Tibial nerve (tissue), 4 donors: ENCODE results near the gene DLG1. TPM values are rescaled to one million over a fixed set of nuclear protein-coding genes. Genes with fewer than 3 reads are reported as not detected.

Experiments
- DNase-seq, 2 donors: peaks; one replicate each; pipeline ENCODE4 v3.0.0-alpha.2; 2019; ENCODE audit warnings: low spot score in 2 of 2
- H3K27ac ChIP-seq, 4 donors: fragments of 200-600 bp; sonication (generic) in 3 of 4; one replicate each; pipeline ENCODE4 v1.5.1; 2017 to 2019; ENCODE audit warnings: mild to moderate bottlenecking in 1 of 4
- H3K27me3 ChIP-seq, 2 donors: fragments of 200-600 bp; sonication (generic) in 1 of 2; one replicate each; pipeline versions ENCODE4 v1.5.1 to v1.6.0; 2017 to 2019
- H3K36me3 ChIP-seq, 3 donors: fragments of 200-600 bp; sonication (generic); one replicate each; pipeline ENCODE4 v1.5.1; 2018 to 2019
- H3K4me1 ChIP-seq, 4 donors: fragments of 200-600 bp; sonication (generic) in 3 of 4; one replicate each; pipeline ENCODE4 v1.5.1; 2017 to 2019
- H3K4me3 ChIP-seq, 4 donors: fragments of 200-600 bp; sonication (generic) in 3 of 4; one replicate each; pipeline ENCODE4 v1.5.1; 2017 to 2019; ENCODE audit warnings: mild to moderate bottlenecking in 1 of 4, moderate library complexity in 1 of 4
- H3K9me3 ChIP-seq, 4 donors: fragments of 200-600 bp; sonication (generic) in 3 of 4; one replicate each; pipeline ENCODE4 v1.5.1; 2017 to 2019
- CTCF ChIP-seq, 5 experiments: fragments of 200-600 bp in 3 of 5; fragments of 450-650 bp in 2 of 5; sonication (generic) in 3 of 5; IDR thresholded peaks; one replicate each; pipeline ENCODE4 v1.5.1; 2016 to 2019; ENCODE audit warnings: antibody characterized with exemption in 5 of 5, mild to moderate bottlenecking in 3 of 5, moderate library complexity in 2 of 5
- EP300 ChIP-seq, 2 donors: sonication (generic); formaldehyde crosslinking; IDR thresholded peaks; one replicate each; pipeline ENCODE4 v1.6.1; 2017; ENCODE audit warnings: antibody characterized with exemption in 2 of 2, mild to moderate bottlenecking in 1 of 2
- POLR2A ChIP-seq, 2 donors: fragments of 450-650 bp; IDR thresholded peaks; one replicate each; pipeline ENCODE4 v1.6.1; 2017; ENCODE audit warnings: antibody characterized with exemption in 2 of 2, mild to moderate bottlenecking in 2 of 2, moderate library complexity in 2 of 2
- WGBS, 2 donors: methylation state at CpG; one replicate each; pipeline ENCODE4 v1.1.5; 2018; 5-methylcytosine and 5-hydroxymethylcytosine counted together
- total RNA-seq, 4 donors: library from RNA; depleted of rRNA; stranded (reverse); fragments of >200 nt; gene quantifications; one replicate each; pipeline ENCODE4 v1.1.0, GENCODE V29; 2016

DLG1 gene
- total RNA-seq, 4 donors from 2014 or later = 49.2 to 94.0 (median 71.1) TPM

GRCh38 chr3:197082871-197083270 lies 215.5 kb downstream of the DLG1 start:
- DNase-seq = no peak
- WGBS, 2 donors = 69 to 71% methylated on average over 2 of the region's 2 CpGs
- H3K4me1 ChIP-seq = no peaks in the 10 kb centered on the region
- H3K4me3 ChIP-seq = no peak overlapping the region
- H3K27ac ChIP-seq = no peak overlapping the region
- H3K36me3 ChIP-seq = peaks cover 0 to 14% (median 0%) of the 10 kb centered on the region in 3 donors
- H3K9me3 ChIP-seq = no peaks in the 10 kb centered on the region
- no peaks in the 10 kb centered on the region for H3K27me3 ChIP-seq
- no peak for TF ChIP-seq POLR2A (IDR thresholded peaks at IDR 0.05)
- no peak for TF ChIP-seq EP300 (IDR thresholded peaks at IDR 0.05)
- TF ChIP-seq CTCF (IDR thresholded peaks at IDR 0.05) = no peak

GRCh38 chr3:197080344-197080743 lies 218.1 kb downstream of the DLG1 start:
- DNase-seq = no peak
- no peaks in the 10 kb centered on the region for H3K27me3 ChIP-seq
- no peaks in the 10 kb centered on the region for H3K9me3 ChIP-seq
- WGBS, 2 donors = 98% methylated on average over 10 of the region's 10 CpGs
- H3K27ac ChIP-seq = no peak overlapping the region
- peaks cover 0 to 17% (median 0%) of the 10 kb centered on the region in 3 donors for H3K36me3 ChIP-seq
- H3K4me3 ChIP-seq = no peak overlapping the region
- TF ChIP-seq CTCF (IDR thresholded peaks at IDR 0.05) (no peak), POLR2A (IDR thresholded peaks at IDR 0.05) (no peak)
- no peaks in the 10 kb centered on the region for H3K4me1 ChIP-seq

- Histone ChIP-seq H3K4me1 (no peaks in the 10 kb centered on the region), H3K27ac (no peak overlapping the region), H3K4me3 (no peak overlapping the region), H3K27me3 (no peaks in the 10 kb centered on the region), H3K9me3 (no peaks in the 10 kb centered on the region), H3K36me3 (peaks cover 0 to 18% (median 0%) of the 10 kb centered on the region in 3 donors)
- no peak for DNase-seq
- TF ChIP-seq CTCF (IDR thresholded peaks at IDR 0.05) (no peak), POLR2A (IDR thresholded peaks at IDR 0.05) (no peak), EP300 (IDR thresholded peaks at IDR 0.05) (no peak)
- WGBS, 2 donors = 78 to 81% methylated on average over 4 of the region's 4 CpGs
Measured at GRCh38 chr3:197076415-197076814, 222.0 kb downstream of the DLG1 start.

GRCh38 chr3:197068077-197068476 lies 230.3 kb downstream of the DLG1 start:
- no peak overlapping the region for H3K27ac ChIP-seq
- WGBS, 2 donors = 92 to 95% methylated on average over 1 of the region's 1 CpG

GRCh38 chr3:197064771-197065170 lies 233.6 kb downstream of the DLG1 start:
- Histone ChIP-seq H3K4me3 (no peak overlapping the region), H3K27me3 (no peaks in the 10 kb centered on the region), H3K36me3 (peaks cover 0 to 64% (median 7%) of the 10 kb centered on the region in 3 donors), H3K4me1 (no peaks in the 10 kb centered on the region), H3K27ac (no peak overlapping the region), H3K9me3 (no peaks in the 10 kb centered on the region)
- TF ChIP-seq CTCF (IDR thresholded peaks at IDR 0.05) (no peak), EP300 (IDR thresholded peaks at IDR 0.05) (no peak), POLR2A (IDR thresholded peaks at IDR 0.05) (no peak)
- whole genome bisulfite sequencing, 2 donors = 86 to 95% methylated on average over 1 of the region's 1 CpG
- DNase-seq = no peak

More at GRCh38 chr3:197068077-197068476, 230.3 kb downstream of the DLG1 start:
- H3K9me3 ChIP-seq = no peaks in the 10 kb centered on the region
- no peaks in the 10 kb centered on the region for H3K4me1 ChIP-seq
- no peak overlapping the region for H3K4me3 ChIP-seq
- H3K27me3 ChIP-seq = no peaks in the 10 kb centered on the region
- H3K36me3 ChIP-seq = peaks cover 0 to 38% (median 7%) of the 10 kb centered on the region in 3 donors
- TF ChIP-seq POLR2A (IDR thresholded peaks at IDR 0.05) (no peak), EP300 (IDR thresholded peaks at IDR 0.05) (no peak), CTCF (IDR thresholded peaks at IDR 0.05) (no peak)
- DNase-seq = no peak
